Breast epithelium (tissue), 3 donors: ENCODE data around the gene MAST4.

Experiments used
- CTCF ChIP-seq, 3 donors: fragments of 450-650 bp; IDR thresholded peaks; one replicate each; pipeline ENCODE4 v1.5.1; 2016 to 2017; ENCODE audit warnings: antibody characterized with exemption in 3 of 3, mild to moderate bottlenecking in 3 of 3, moderate library complexity in 3 of 3
- POLR2A ChIP-seq: fragments of 450-650 bp; IDR thresholded peaks from one replicate; pipeline ENCODE4 v1.6.1; 2016; ENCODE audit warnings: antibody characterized with exemption, mild to moderate bottlenecking, moderate library complexity
- POLR2AphosphoS5 ChIP-seq, 3 donors: sonication (generic); formaldehyde crosslinking; IDR thresholded peaks; one replicate each; pipeline ENCODE4 v1.6.1; 2017; ENCODE audit warnings: antibody characterized with exemption in 3 of 3

DNA sequence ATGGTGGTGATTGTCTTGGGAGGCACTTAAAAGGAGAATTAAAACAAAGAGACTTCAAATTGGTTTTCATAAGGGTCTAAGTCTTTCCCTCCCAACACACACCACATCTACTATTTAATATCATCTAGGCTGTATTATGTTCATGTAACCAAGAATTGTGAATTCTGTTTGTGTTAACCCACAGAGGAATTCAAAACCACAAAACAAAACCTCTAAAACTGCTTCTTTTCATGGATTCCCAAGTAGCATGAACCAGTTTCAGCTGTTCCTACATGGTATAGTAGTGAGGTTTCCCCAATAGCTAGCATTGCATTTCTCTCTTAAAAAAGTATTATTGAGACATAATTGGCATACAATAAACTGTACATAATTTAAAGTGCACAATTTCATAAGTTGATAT lies 316.6 kb downstream of the MAST4 start:
- TF ChIP-seq CTCF (IDR thresholded peaks at IDR 0.05): no peak
- no peak for TF ChIP-seq POLR2A
- TF ChIP-seq POLR2AphosphoS5 (IDR thresholded peaks at IDR 0.05): no peak
